Prostate gland (tissue), 2 donors: ENCODE results near the gene SLIT1. TPM values are rescaled to one million over a fixed set of nuclear protein-coding genes. Genes with fewer than 3 reads are reported as not detected.

Experiments used
- DNase-seq: peaks from one replicate; pipeline ENCODE4 v3.0.0-alpha.2; 2019; ENCODE audit warnings: low spot score
- H3K27ac ChIP-seq, 2 donors: fragments of 200-600 bp; sonication (generic); 2 replicates each; pipeline ENCODE4 v1.5.1; 2017 to 2019
- H3K27me3 ChIP-seq: fragments of 200-600 bp; sonication (generic); replicated peaks from 2 replicates; pipeline ENCODE4 v1.5.1; 2019; ENCODE audit not compliant: insufficient read depth
- H3K36me3 ChIP-seq, 2 donors: fragments of 200-600 bp; sonication (generic); 1 replicate in 1 of 2; 2 replicates in 1 of 2; pipeline versions ENCODE4 v1.5.1 to v1.8.1; 2017 to 2019
- H3K4me1 ChIP-seq: fragments of 200-600 bp; sonication (generic); replicated peaks from 2 replicates; pipeline ENCODE4 v1.5.1; 2019
- H3K4me3 ChIP-seq, 2 donors: fragments of 200-600 bp; sonication (generic); 2 replicates each; pipeline ENCODE4 v1.5.1; 2017 to 2019
- H3K9me3 ChIP-seq: fragments of 200-600 bp; sonication (generic); 2 replicates; pipeline ENCODE4 v1.5.1; 2017
- POLR2A ChIP-seq: fragments of 450-650 bp; IDR thresholded peaks from one replicate; pipeline ENCODE4 v1.6.1; 2016; ENCODE audit warnings: antibody characterized with exemption, mild to moderate bottlenecking
- POLR2AphosphoS5 ChIP-seq: sonication (generic); formaldehyde crosslinking; IDR thresholded peaks from one replicate; pipeline ENCODE4 v1.6.1; 2017; ENCODE audit warnings: antibody characterized with exemption
- WGBS: methylation state at CpG from one replicate; pipeline ENCODE4 v1.1.5; 2018; 5-methylcytosine and 5-hydroxymethylcytosine counted together
- intact Hi-C: fragments of 100-400 bp; cut with DNase I; formaldehyde crosslinking; loops from one replicate; pipeline ENCODE4 v1.14.2; 2022
- total RNA-seq, 2 donors: library from RNA; depleted of rRNA; stranded (reverse); fragments of >200 nt; gene quantifications; one replicate each; pipeline ENCODE4 v1.1.0, GENCODE V29; 2016
- TF ChIP-seq, protein P1 (sequence below), 4 experiments: fragments of 200-600 bp in 2 of 4; fragments of 450-650 bp in 2 of 4; sonication (generic) in 2 of 4; IDR thresholded peaks; 1 replicate in 3 of 4; 2 replicates in 1 of 4; pipeline ENCODE4 v1.5.1; 2016 to 2019; ENCODE audit warnings: antibody characterized with exemption in 4 of 4, mild to moderate bottlenecking in 2 of 4, moderate library complexity in 2 of 4

SLIT1 gene
- total RNA-seq, 2 donors from 2014 or later = 0.59 to 0.91 TPM

DNA sequence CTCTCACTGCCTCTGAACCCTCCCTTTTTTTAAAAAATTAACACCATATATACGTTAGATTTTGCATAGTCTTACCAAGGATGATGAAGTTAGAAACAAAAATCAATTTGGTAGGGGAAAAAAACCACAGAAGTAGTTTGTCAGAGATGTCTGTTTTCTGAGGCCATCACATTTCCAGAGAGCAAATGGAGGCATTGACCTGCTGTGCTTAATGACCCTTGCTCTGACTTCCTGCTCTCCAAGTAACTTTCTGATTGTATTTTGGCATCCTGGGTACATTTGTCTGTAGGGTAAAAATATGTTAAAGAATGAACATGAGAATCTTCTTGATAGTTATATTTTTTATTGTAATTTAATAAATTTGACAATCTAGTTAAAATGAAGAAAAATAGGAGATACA lies 213.5 kb downstream of the SLIT1 start:
- H3K27ac ChIP-seq = no peak overlapping the region
- no peak for DNase-seq
- intact Hi-C loops = no loop called here
- no peaks in the 10 kb centered on the region for H3K4me1 ChIP-seq
- TF ChIP-seq POLR2A (no peak), POLR2AphosphoS5 (no peak)
- TF ChIP-seq, protein P1, sequence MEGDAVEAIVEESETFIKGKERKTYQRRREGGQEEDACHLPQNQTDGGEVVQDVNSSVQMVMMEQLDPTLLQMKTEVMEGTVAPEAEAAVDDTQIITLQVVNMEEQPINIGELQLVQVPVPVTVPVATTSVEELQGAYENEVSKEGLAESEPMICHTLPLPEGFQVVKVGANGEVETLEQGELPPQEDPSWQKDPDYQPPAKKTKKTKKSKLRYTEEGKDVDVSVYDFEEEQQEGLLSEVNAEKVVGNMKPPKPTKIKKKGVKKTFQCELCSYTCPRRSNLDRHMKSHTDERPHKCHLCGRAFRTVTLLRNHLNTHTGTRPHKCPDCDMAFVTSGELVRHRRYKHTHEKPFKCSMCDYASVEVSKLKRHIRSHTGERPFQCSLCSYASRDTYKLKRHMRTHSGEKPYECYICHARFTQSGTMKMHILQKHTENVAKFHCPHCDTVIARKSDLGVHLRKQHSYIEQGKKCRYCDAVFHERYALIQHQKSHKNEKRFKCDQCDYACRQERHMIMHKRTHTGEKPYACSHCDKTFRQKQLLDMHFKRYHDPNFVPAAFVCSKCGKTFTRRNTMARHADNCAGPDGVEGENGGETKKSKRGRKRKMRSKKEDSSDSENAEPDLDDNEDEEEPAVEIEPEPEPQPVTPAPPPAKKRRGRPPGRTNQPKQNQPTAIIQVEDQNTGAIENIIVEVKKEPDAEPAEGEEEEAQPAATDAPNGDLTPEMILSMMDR (IDR thresholded peaks at IDR 0.05) = no peak
- no peak overlapping the region for H3K4me3 ChIP-seq
- no peaks in the 10 kb centered on the region for H3K27me3 ChIP-seq
- 88% methylated on average over 1 of the region's 1 CpG for WGBS
- no peaks in the 10 kb centered on the region for H3K36me3 ChIP-seq
- no peaks in the 10 kb centered on the region for H3K9me3 ChIP-seq

DNA sequence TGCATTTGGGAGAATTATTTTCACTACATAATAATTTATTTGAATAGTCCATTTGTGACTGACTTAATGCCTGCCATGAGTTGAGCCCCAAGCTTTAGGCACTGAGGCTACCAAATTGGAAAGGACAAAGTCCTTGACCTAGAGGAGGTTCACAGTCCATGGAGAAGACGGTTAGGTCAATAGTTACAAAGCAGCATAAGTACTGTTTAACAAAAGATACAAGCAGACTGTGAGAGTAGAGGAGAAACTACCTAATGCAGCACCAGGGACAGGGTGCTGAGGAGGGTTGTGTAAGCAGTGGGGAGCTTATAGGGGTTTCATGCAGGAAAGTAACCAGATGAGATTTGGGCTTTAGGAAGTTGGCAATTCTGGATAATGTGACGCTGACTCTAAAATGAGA lies 214.4 kb downstream of the SLIT1 start:
- Histone ChIP-seq H3K27ac (no peak overlapping the region), H3K4me1 (no peaks in the 10 kb centered on the region), H3K36me3 (no peaks in the 10 kb centered on the region), H3K9me3 (no peaks in the 10 kb centered on the region), H3K27me3 (no peaks in the 10 kb centered on the region), H3K4me3 (no peak overlapping the region)
- 93% methylated on average over 2 of the region's 2 CpGs for WGBS
- intact Hi-C loops = no loop called here
- TF ChIP-seq POLR2A = no peak
- no peak for TF ChIP-seq POLR2AphosphoS5
- TF ChIP-seq, protein P1 (IDR thresholded peaks at IDR 0.05) = no peak
- no peak for DNase-seq

DNA sequence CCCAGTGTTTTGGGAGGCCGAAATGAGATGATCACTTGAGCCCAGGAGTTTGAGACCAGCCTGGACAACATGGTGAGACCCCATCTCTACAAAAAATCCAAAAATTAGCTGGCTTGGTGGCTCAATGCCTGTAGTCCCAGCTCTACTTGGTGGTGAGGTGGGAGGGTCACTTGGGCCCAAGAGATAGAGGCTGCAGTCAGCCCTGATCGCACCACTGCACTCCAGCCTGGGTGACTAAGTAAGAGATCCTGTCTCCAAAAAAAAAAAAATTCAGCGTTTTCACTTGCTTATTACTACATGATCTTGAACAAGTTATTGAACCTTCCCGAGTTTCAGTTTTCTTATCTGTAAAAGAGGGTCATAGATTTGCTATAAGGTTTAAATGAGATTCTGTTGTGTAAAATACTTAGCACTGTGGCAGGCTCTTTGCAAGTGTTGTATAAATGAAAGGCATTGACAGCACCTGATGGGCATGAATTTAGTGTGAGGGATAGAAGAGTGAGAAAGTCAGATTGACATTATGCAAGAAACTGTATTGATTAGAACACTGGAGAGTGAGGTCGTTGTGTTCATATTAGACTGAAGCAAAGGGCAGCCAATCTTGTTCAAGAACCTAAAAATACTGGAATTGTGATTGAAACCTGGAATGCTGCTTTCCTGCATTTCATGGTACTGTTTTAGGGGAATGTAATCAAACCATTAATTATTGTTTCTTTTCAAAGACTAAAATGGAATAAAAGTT lies 216.9 kb downstream of the SLIT1 start:
- Histone ChIP-seq H3K9me3 (no peaks in the 10 kb centered on the region), H3K27me3 (no peaks in the 10 kb centered on the region), H3K4me3 (no peak overlapping the region), H3K27ac (no peak overlapping the region), H3K36me3 (no peaks in the 10 kb centered on the region), H3K4me1 (no peaks in the 10 kb centered on the region)
- no peak for TF ChIP-seq POLR2AphosphoS5
- TF ChIP-seq POLR2A = no peak
- TF ChIP-seq, protein P1 (IDR thresholded peaks at IDR 0.05) = no peak
- intact Hi-C loops = no loop called here
- DNase-seq = no peak
- WGBS = 95% methylated on average over 5 of the region's 5 CpGs

DNA sequence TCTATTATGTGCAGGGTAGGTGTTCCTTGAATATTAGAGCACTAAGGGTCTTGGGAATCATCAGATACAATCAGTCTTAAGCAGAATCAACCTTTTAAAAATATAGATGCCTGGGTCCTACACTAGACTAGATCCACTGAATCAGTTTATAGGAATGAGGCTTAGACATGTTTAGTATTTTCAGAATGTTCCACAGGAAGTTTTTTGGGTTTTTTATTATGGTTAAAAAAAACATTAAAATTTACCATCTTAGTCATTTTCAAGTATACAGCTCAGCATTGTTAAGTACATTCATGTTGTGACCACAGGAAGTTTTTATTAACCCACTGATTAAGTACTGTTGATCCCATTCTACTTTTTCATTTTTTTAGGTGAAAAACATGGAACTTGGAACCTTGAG lies 217.9 kb downstream of the SLIT1 start:
- Histone ChIP-seq H3K36me3 (no peaks in the 10 kb centered on the region), H3K4me1 (no peaks in the 10 kb centered on the region), H3K27me3 (no peaks in the 10 kb centered on the region), H3K27ac (no peak overlapping the region), H3K4me3 (no peak overlapping the region), H3K9me3 (no peaks in the 10 kb centered on the region)
- intact Hi-C loops = no loop called here
- DNase-seq = no peak
- TF ChIP-seq, protein P1 (IDR thresholded peaks at IDR 0.05) = no peak
- TF ChIP-seq POLR2A = no peak
- no peak for TF ChIP-seq POLR2AphosphoS5

DNA sequence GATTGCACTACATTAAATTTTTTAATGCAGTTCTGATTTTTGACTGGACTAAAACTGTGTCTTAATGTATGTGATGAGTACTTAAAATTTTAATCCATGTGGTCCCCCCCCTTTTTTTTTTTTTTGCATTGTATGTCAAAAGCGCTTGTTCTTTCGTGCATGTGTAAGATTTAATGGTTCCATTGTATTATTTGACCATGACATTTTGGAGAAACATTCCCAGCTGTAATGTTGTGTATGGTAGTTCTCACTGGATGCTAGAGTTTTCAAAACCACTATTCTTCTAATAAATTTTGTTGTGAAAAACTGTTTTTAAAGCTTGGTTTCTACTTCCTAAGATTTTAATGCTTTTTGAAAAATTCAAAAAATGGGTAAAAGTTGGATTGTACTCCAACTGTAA lies 221.6 kb downstream of the SLIT1 start:
- no peaks in the 10 kb centered on the region for H3K36me3 ChIP-seq
- no peaks in the 10 kb centered on the region for H3K9me3 ChIP-seq
- intact Hi-C loops = no loop called here
- no peak overlapping the region for H3K27ac ChIP-seq
- H3K4me3 ChIP-seq = no peak overlapping the region
- TF ChIP-seq, protein P1 (IDR thresholded peaks at IDR 0.05) = no peak
- TF ChIP-seq POLR2AphosphoS5 = no peak
- no peak for TF ChIP-seq POLR2A
- 95% methylated on average over 2 of the region's 2 CpGs for WGBS
- H3K4me1 ChIP-seq = no peaks in the 10 kb centered on the region
- no peak for DNase-seq
- no peaks in the 10 kb centered on the region for H3K27me3 ChIP-seq
